CD14-positive monocyte (primary cell): ENCODE data around the gene PLAAT4. TPM values are rescaled to one million over a fixed set of nuclear protein-coding genes. Genes with fewer than 3 reads are reported as not detected.

Experiments used
- DNase-seq, 3 donors: peaks; one replicate each; pipeline ENCODE4 v3.0.0-alpha.2; 2011 to 2022
- H2AFZ ChIP-seq: 2 replicates; pipeline ENCODE4 v1.6.0; 2012; ENCODE audit warnings: mild to moderate bottlenecking, low read depth, low read length, inconsistent platforms; ENCODE audit not compliant: insufficient read depth, poor library complexity, severe bottlenecking
- H3K27ac ChIP-seq, 2 donors: 1 replicate in 1 of 2; 2 replicates in 1 of 2; pipeline ENCODE4 v1.5.1; 2012 to 2013; ENCODE audit warnings: low read length in 2 of 2, control low read depth in 1 of 2, inconsistent platforms in 1 of 2, low read depth in 1 of 2, mild to moderate bottlenecking in 1 of 2
- H3K27me3 ChIP-seq, 2 donors: one replicate each; pipeline versions ENCODE4 v1.6.0 to v1.6.1; 2011 to 2013; ENCODE audit warnings: low read length in 2 of 2; ENCODE audit not compliant: control insufficient read depth in 2 of 2, insufficient read depth in 2 of 2
- H3K36me3 ChIP-seq, 2 donors: replicated peaks in 1 of 2; 1 replicate in 1 of 2; 2 replicates in 1 of 2; pipeline versions ENCODE4 v1.5.1 to v1.6.1; 2012 to 2013; ENCODE audit warnings: low read length in 2 of 2, control low read depth in 1 of 2, inconsistent platforms in 1 of 2, mild to moderate bottlenecking in 1 of 2; ENCODE audit not compliant: insufficient read depth in 2 of 2, control insufficient read depth in 1 of 2
- H3K4me1 ChIP-seq, 2 donors: 1 replicate in 1 of 2; 2 replicates in 1 of 2; pipeline versions ENCODE4 v1.5.1 to v1.6.1; 2012 to 2013; ENCODE audit warnings: low read length in 2 of 2, control low read depth in 1 of 2, inconsistent platforms in 1 of 2, mild to moderate bottlenecking in 1 of 2, moderate library complexity in 1 of 2; ENCODE audit not compliant: insufficient read depth in 2 of 2, control insufficient read depth in 1 of 2
- H3K4me2 ChIP-seq: replicated peaks from 2 replicates; pipeline ENCODE3; 2012; ENCODE audit warnings: low read length, moderate library complexity, mild to moderate bottlenecking; ENCODE audit not compliant: poor library complexity, severe bottlenecking; ENCODE audit errors: extremely low read depth
- H3K4me3 ChIP-seq, 3 experiments: fragments of 200-600 bp in 1 of 3; sonication (generic) in 1 of 3; replicated peaks in 1 of 3; 1 replicate in 2 of 3; 2 replicates in 1 of 3; pipeline ENCODE4 v1.5.1; 2011 to 2013; ENCODE audit warnings: low read length in 3 of 3, mild to moderate bottlenecking in 3 of 3, control low read depth in 2 of 3, low read depth in 2 of 3, inconsistent platforms in 1 of 3, moderate library complexity in 1 of 3
- H3K79me2 ChIP-seq: 2 replicates; pipeline ENCODE4 v1.6.0; 2012; ENCODE audit warnings: mild to moderate bottlenecking, control low read depth, inconsistent platforms, low read length, moderate library complexity; ENCODE audit not compliant: insufficient read depth
- H3K9ac ChIP-seq: 2 replicates; pipeline ENCODE4 v1.6.0; 2017; ENCODE audit warnings: low read length, mild to moderate bottlenecking; ENCODE audit not compliant: insufficient read depth, poor library complexity, severe bottlenecking
- H3K9me3 ChIP-seq, 2 donors: replicated peaks in 1 of 2; 1 replicate in 1 of 2; 2 replicates in 1 of 2; pipeline versions ENCODE4 v1.5.1 to v1.6.1; 2012 to 2013; ENCODE audit warnings: low read length in 2 of 2, control low read depth in 1 of 2; ENCODE audit not compliant: control insufficient read depth in 1 of 2, insufficient read depth in 1 of 2
- H4K20me1 ChIP-seq: 2 replicates; pipeline ENCODE4 v1.6.0; 2012; ENCODE audit warnings: mild to moderate bottlenecking, low read length, control low read depth, moderate library complexity; ENCODE audit not compliant: insufficient read depth
- H3K27ac Mint-ChIP-seq, 7 donors: one replicate each; pipeline ENCODE4 v1.8.0; 2020; ENCODE audit warnings: mild to moderate bottlenecking in 7 of 7, mixed read lengths in 7 of 7, moderate library complexity in 6 of 7, inconsistent platforms in 2 of 7
- H3K27me3 Mint-ChIP-seq, 3 donors: one replicate each; pipeline ENCODE4 v1.8.0; 2021 to 2022; ENCODE audit warnings: low read depth in 3 of 3, mild to moderate bottlenecking in 3 of 3, mixed read lengths in 3 of 3, moderate library complexity in 3 of 3, inconsistent platforms in 1 of 3
- H3K36me3 Mint-ChIP-seq, 2 donors: one replicate each; pipeline ENCODE4 v1.8.0; 2020; ENCODE audit warnings: mixed read lengths in 2 of 2, inconsistent platforms in 1 of 2, mild to moderate bottlenecking in 1 of 2
- H3K4me1 Mint-ChIP-seq: one replicate; pipeline ENCODE4 v1.8.0; 2020; ENCODE audit warnings: mild to moderate bottlenecking, mixed read lengths
- H3K4me3 Mint-ChIP-seq, 2 donors: one replicate each; pipeline ENCODE4 v1.8.0; 2020; ENCODE audit warnings: mild to moderate bottlenecking in 2 of 2, mixed read lengths in 2 of 2, moderate library complexity in 1 of 2
- H3K9me3 Mint-ChIP-seq, 7 donors: one replicate each; pipeline ENCODE4 v1.8.0; 2020 to 2022; ENCODE audit warnings: mixed read lengths in 7 of 7, mild to moderate bottlenecking in 6 of 7, moderate library complexity in 6 of 7, inconsistent platforms in 2 of 7
- WGBS: methylation state at CpG from one replicate; pipeline ENCODE4 v1.1.5; 2013; ENCODE audit warnings: missing lambda C conversion rate; ENCODE audit not compliant: insufficient coverage; 5-methylcytosine and 5-hydroxymethylcytosine counted together
- intact Hi-C, 2 donors: fragments of 100-400 bp; cut with micrococcal nuclease; formaldehyde crosslinking; loops; one replicate each; pipeline versions ENCODE4 v1.15.0 to v1.15.1; 2023
- polyA plus RNA-seq, 3 donors: library from polyadenylated mRNA; depleted of rRNA in 1 of 3; unstranded in 2 of 3; stranded (reverse) in 1 of 3; fragments of 300-500 nt in 2 of 3; fragments of >200 nt in 1 of 3; fragmentation: Illumina TruSeq in 2 of 3; gene quantifications; 1 replicate in 2 of 3; 2 replicates in 1 of 3; pipeline ENCODE4 v1.2.3, GENCODE V29; 2012 to 2021
- TF ChIP-seq, protein P1 (sequence below): fragments of 200-600 bp; IDR thresholded peaks from one replicate; pipeline ENCODE4 v1.8.0; 2022; ENCODE audit warnings: antibody characterized with exemption, mild to moderate bottlenecking

The PLAAT4 gene
- polyA plus RNA-seq, 3 donors, result 55.2 to 119 (median 101) TPM

GRCh38 chr11:63554877-63555223 lies 18.2 kb downstream of the PLAAT4 start:
- Histone ChIP-seq H4K20me1 (no peaks in the 10 kb centered on the region), H3K4me1 (peaks cover 8 to 13% of the 10 kb centered on the region in 2 donors), H3K4me3 (no peak overlapping the region), H3K4me2 (no peak overlapping the region), H2AFZ (no peak overlapping the region), H3K27ac (no peak overlapping the region), H3K27me3 (no peaks in the 10 kb centered on the region), H3K9ac (no peak overlapping the region), H3K79me2 (no peaks in the 10 kb centered on the region), H3K9me3 (no peaks in the 10 kb centered on the region), H3K36me3 (no peaks in the 10 kb centered on the region)
- WGBS, result 93% methylated on average over 3 of the region's 4 CpGs
- H3K36me3 Mint-ChIP-seq, result no peaks in the 10 kb centered on the region
- peaks cover 20% of the 10 kb centered on the region for H3K4me1 Mint-ChIP-seq
- DNase-seq, result no peak
- TF ChIP-seq, protein P1, sequence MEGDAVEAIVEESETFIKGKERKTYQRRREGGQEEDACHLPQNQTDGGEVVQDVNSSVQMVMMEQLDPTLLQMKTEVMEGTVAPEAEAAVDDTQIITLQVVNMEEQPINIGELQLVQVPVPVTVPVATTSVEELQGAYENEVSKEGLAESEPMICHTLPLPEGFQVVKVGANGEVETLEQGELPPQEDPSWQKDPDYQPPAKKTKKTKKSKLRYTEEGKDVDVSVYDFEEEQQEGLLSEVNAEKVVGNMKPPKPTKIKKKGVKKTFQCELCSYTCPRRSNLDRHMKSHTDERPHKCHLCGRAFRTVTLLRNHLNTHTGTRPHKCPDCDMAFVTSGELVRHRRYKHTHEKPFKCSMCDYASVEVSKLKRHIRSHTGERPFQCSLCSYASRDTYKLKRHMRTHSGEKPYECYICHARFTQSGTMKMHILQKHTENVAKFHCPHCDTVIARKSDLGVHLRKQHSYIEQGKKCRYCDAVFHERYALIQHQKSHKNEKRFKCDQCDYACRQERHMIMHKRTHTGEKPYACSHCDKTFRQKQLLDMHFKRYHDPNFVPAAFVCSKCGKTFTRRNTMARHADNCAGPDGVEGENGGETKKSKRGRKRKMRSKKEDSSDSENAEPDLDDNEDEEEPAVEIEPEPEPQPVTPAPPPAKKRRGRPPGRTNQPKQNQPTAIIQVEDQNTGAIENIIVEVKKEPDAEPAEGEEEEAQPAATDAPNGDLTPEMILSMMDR, result no peak
- H3K9me3 Mint-ChIP-seq, result no peaks in the 10 kb centered on the region
- peaks cover 0 to 11% (median 10%) of the 10 kb centered on the region in 3 donors for H3K27me3 Mint-ChIP-seq
- intact Hi-C loops, result no loop called here
- no peak overlapping the region for H3K4me3 Mint-ChIP-seq
- no peak overlapping the region for H3K27ac Mint-ChIP-seq

GRCh38 chr11:63556404-63557013 lies 19.9 kb downstream of the PLAAT4 start:
- no peak for DNase-seq
- TF ChIP-seq, protein P1, result no peak
- no peak overlapping the region for H3K27ac ChIP-seq
- H3K4me3 ChIP-seq, result no peak overlapping the region
- no peaks in the 10 kb centered on the region for H3K36me3 ChIP-seq
- H3K27ac Mint-ChIP-seq, result no peak overlapping the region
- H3K4me1 Mint-ChIP-seq, result peaks cover 29% of the 10 kb centered on the region
- no peak overlapping the region for H2AFZ ChIP-seq
- peaks cover 0 to 7% (median 5%) of the 10 kb centered on the region in 3 donors for H3K27me3 Mint-ChIP-seq
- H3K9me3 ChIP-seq, result no peaks in the 10 kb centered on the region
- no peak overlapping the region for H3K4me2 ChIP-seq
- intact Hi-C loops, result no loop called here
- H3K4me1 ChIP-seq, result peaks cover 15 to 17% of the 10 kb centered on the region in 2 donors
- H3K27me3 ChIP-seq, result no peaks in the 10 kb centered on the region
- H3K4me3 Mint-ChIP-seq, result no peak overlapping the region
- H3K79me2 ChIP-seq, result no peaks in the 10 kb centered on the region
- H3K9me3 Mint-ChIP-seq, result no peaks in the 10 kb centered on the region
- H3K36me3 Mint-ChIP-seq, result no peaks in the 10 kb centered on the region
- 94% methylated on average over 4 of the region's 7 CpGs for WGBS
- no peak overlapping the region for H3K9ac ChIP-seq
- H4K20me1 ChIP-seq, result no peaks in the 10 kb centered on the region
